Subcutaneous adipose tissue (tissue), 4 donors: ENCODE results near the gene PSPC1. TPM values are rescaled to one million over a fixed set of nuclear protein-coding genes. Genes with fewer than 3 reads are reported as not detected.

Source experiments
- CTCF ChIP-seq: fragments of 450-650 bp; IDR thresholded peaks from one replicate; pipeline ENCODE4 v1.5.1; 2016; ENCODE audit warnings: low read depth, mild to moderate bottlenecking, control low read depth, antibody characterized with exemption, moderate library complexity
- total RNA-seq, 4 donors: library from RNA; depleted of rRNA; stranded (reverse); fragments of >200 nt; gene quantifications; one replicate each; pipeline ENCODE4 v1.1.0, GENCODE V29; 2016

Gene PSPC1
- total RNA-seq, 4 donors from 2014 or later, result 48.9 to 57.1 (median 51.7) TPM

GRCh38 chr13:19772306-19772705 lies 10.4 kb downstream of the PSPC1 start:
- TF ChIP-seq CTCF, result no peak

- TF ChIP-seq CTCF, result no peak
Observed at GRCh38 chr13:19769854-19770253, 12.9 kb downstream of the PSPC1 start.

GRCh38 chr13:19767966-19768365 lies 14.8 kb downstream of the PSPC1 start:
- TF ChIP-seq CTCF, result no peak

- TF ChIP-seq CTCF, result no peak
Observed at GRCh38 chr13:19766591-19766990, 16.2 kb downstream of the PSPC1 start.

- TF ChIP-seq CTCF, result no peak
Observed at GRCh38 chr13:19764237-19764636, 18.5 kb downstream of the PSPC1 start.

GRCh38 chr13:19763618-19764017 lies 19.1 kb downstream of the PSPC1 start:
- no peak for TF ChIP-seq CTCF

GRCh38 chr13:19759669-19760068 lies 23.1 kb downstream of the PSPC1 start:
- no peak for TF ChIP-seq CTCF
